ENCODE data around the gene TLE3.

The TLE3 gene

GRCh38 chr15:70053001-70053715, 44.6 kb downstream of the TLE3 start:
- H3K36me3 ChIP-seq (ENCODE audit: control insufficient read depth, insufficient read depth, low read length), result peaks cover 94% of the 10 kb centered on the region
- H3K27me3 ChIP-seq (ENCODE audit: control insufficient read depth, insufficient read depth, low read length), result no peaks in the 10 kb centered on the region

GRCh38 chr15:70051948-70052633, 45.6 kb downstream of the TLE3 start:
- Histone ChIP-seq H3K36me3 (ENCODE audit: control insufficient read depth, insufficient read depth, low read length) (peaks cover 85% of the 10 kb centered on the region), H3K4me1 (ENCODE audit: control insufficient read depth, insufficient read depth, low read length) (peaks cover 11% of the 10 kb centered on the region), H3K9me3 (ENCODE audit: control insufficient read depth, insufficient read depth, low read length) (no peaks in the 10 kb centered on the region), H3K27ac (ENCODE audit: low read depth, low read length) (no peak overlapping the region), H3K27me3 (ENCODE audit: control insufficient read depth, insufficient read depth, low read length) (no peaks in the 10 kb centered on the region), H3K9ac (ENCODE audit: low read depth, low read length) (no peak overlapping the region), H3K4me3 (ENCODE audit: low read depth, low read length) (no peak overlapping the region)

More at GRCh38 chr15:70053001-70053715, 44.6 kb downstream of the TLE3 start:
- H3K9ac ChIP-seq (ENCODE audit: low read depth, low read length), result no peak overlapping the region
- H3K27ac ChIP-seq (ENCODE audit: low read depth, low read length), result no peak overlapping the region
- no peaks in the 10 kb centered on the region for H3K9me3 ChIP-seq (ENCODE audit: control insufficient read depth, insufficient read depth, low read length)
- 0 out of 2 replicates have a peak, but pooled peaks cover 2% of the 10 kb centered on the region for H3K4me1 ChIP-seq (ENCODE audit: control insufficient read depth, insufficient read depth, low read length)
- no peak overlapping the region for H3K4me3 ChIP-seq (ENCODE audit: low read depth, low read length)

- Histone ChIP-seq H3K9me3 (ENCODE audit: control insufficient read depth, insufficient read depth, low read length) (no peaks in the 10 kb centered on the region), H3K4me1 (ENCODE audit: control insufficient read depth, insufficient read depth, low read length) (peaks cover 12% of the 10 kb centered on the region), H3K4me3 (ENCODE audit: low read depth, low read length) (no peak overlapping the region), H3K36me3 (ENCODE audit: control insufficient read depth, insufficient read depth, low read length) (peaks cover 76% of the 10 kb centered on the region), H3K27me3 (ENCODE audit: control insufficient read depth, insufficient read depth, low read length) (no peaks in the 10 kb centered on the region), H3K27ac (ENCODE audit: low read depth, low read length) (no peak overlapping the region), H3K9ac (ENCODE audit: low read depth, low read length) (no peak overlapping the region)
Observed at GRCh38 chr15:70050970-70051369, 46.7 kb downstream of the TLE3 start.

GRCh38 chr15:70050441-70050840, 47.3 kb downstream of the TLE3 start:
- H3K27me3 ChIP-seq (ENCODE audit: control insufficient read depth, insufficient read depth, low read length), result no peaks in the 10 kb centered on the region
- no peaks in the 10 kb centered on the region for H3K9me3 ChIP-seq (ENCODE audit: control insufficient read depth, insufficient read depth, low read length)
- H3K4me1 ChIP-seq (ENCODE audit: control insufficient read depth, insufficient read depth, low read length), result peaks cover 12% of the 10 kb centered on the region
- no peak overlapping the region for H3K27ac ChIP-seq (ENCODE audit: low read depth, low read length)
- H3K4me3 ChIP-seq (ENCODE audit: low read depth, low read length), result no peak overlapping the region
- peaks cover 71% of the 10 kb centered on the region for H3K36me3 ChIP-seq (ENCODE audit: control insufficient read depth, insufficient read depth, low read length)
- H3K9ac ChIP-seq (ENCODE audit: low read depth, low read length), result no peak overlapping the region

GRCh38 chr15:70049701-70050301, 47.9 kb downstream of the TLE3 start:
- Histone ChIP-seq H3K4me3 (ENCODE audit: low read depth, low read length) (no peak overlapping the region), H3K36me3 (ENCODE audit: control insufficient read depth, insufficient read depth, low read length) (peaks cover 64% of the 10 kb centered on the region), H3K4me1 (ENCODE audit: control insufficient read depth, insufficient read depth, low read length) (peaks cover 12% of the 10 kb centered on the region), H3K9ac (ENCODE audit: low read depth, low read length) (no peak overlapping the region), H3K27me3 (ENCODE audit: control insufficient read depth, insufficient read depth, low read length) (no peaks in the 10 kb centered on the region), H3K27ac (ENCODE audit: low read depth, low read length) (no peak overlapping the region), H3K9me3 (ENCODE audit: control insufficient read depth, insufficient read depth, low read length) (no peaks in the 10 kb centered on the region)

GRCh38 chr15:70048578-70049514, 48.9 kb downstream of the TLE3 start:
- H3K27ac ChIP-seq (ENCODE audit: low read depth, low read length), result no peak overlapping the region
- H3K4me3 ChIP-seq (ENCODE audit: low read depth, low read length), result no peak overlapping the region
- no peaks in the 10 kb centered on the region for H3K9me3 ChIP-seq (ENCODE audit: control insufficient read depth, insufficient read depth, low read length)
- H3K4me1 ChIP-seq (ENCODE audit: control insufficient read depth, insufficient read depth, low read length), result peaks cover 12% of the 10 kb centered on the region
- H3K36me3 ChIP-seq (ENCODE audit: control insufficient read depth, insufficient read depth, low read length), result peaks cover 55% of the 10 kb centered on the region
- no peak overlapping the region for H3K9ac ChIP-seq (ENCODE audit: low read depth, low read length)
- no peaks in the 10 kb centered on the region for H3K27me3 ChIP-seq (ENCODE audit: control insufficient read depth, insufficient read depth, low read length)

GRCh38 chr15:70048198-70048565, 49.5 kb downstream of the TLE3 start:
- Histone ChIP-seq H3K9ac (ENCODE audit: low read depth, low read length) (no peak overlapping the region), H3K27me3 (ENCODE audit: control insufficient read depth, insufficient read depth, low read length) (no peaks in the 10 kb centered on the region), H3K27ac (ENCODE audit: low read depth, low read length) (no peak overlapping the region), H3K36me3 (ENCODE audit: control insufficient read depth, insufficient read depth, low read length) (peaks cover 48% of the 10 kb centered on the region), H3K4me3 (ENCODE audit: low read depth, low read length) (no peak overlapping the region), H3K9me3 (ENCODE audit: control insufficient read depth, insufficient read depth, low read length) (no peaks in the 10 kb centered on the region), H3K4me1 (ENCODE audit: control insufficient read depth, insufficient read depth, low read length) (peaks cover 12% of the 10 kb centered on the region)

- Histone ChIP-seq H3K27ac (ENCODE audit: low read depth, low read length) (no peak overlapping the region), H3K36me3 (ENCODE audit: control insufficient read depth, insufficient read depth, low read length) (peaks cover 42% of the 10 kb centered on the region), H3K9me3 (ENCODE audit: control insufficient read depth, insufficient read depth, low read length) (no peaks in the 10 kb centered on the region), H3K4me1 (ENCODE audit: control insufficient read depth, insufficient read depth, low read length) (peaks cover 12% of the 10 kb centered on the region), H3K27me3 (ENCODE audit: control insufficient read depth, insufficient read depth, low read length) (no peaks in the 10 kb centered on the region), H3K4me3 (ENCODE audit: low read depth, low read length) (no peak overlapping the region), H3K9ac (ENCODE audit: low read depth, low read length) (no peak overlapping the region)
Observed at GRCh38 chr15:70047386-70048197, 50.1 kb downstream of the TLE3 start.

- no peak overlapping the region for H3K27ac ChIP-seq (ENCODE audit: low read depth, low read length)
- peaks cover 35% of the 10 kb centered on the region for H3K36me3 ChIP-seq (ENCODE audit: control insufficient read depth, insufficient read depth, low read length)
- H3K4me1 ChIP-seq (ENCODE audit: control insufficient read depth, insufficient read depth, low read length), result peaks cover 12% of the 10 kb centered on the region
- no peak overlapping the region for H3K4me3 ChIP-seq (ENCODE audit: low read depth, low read length)
- no peaks in the 10 kb centered on the region for H3K27me3 ChIP-seq (ENCODE audit: control insufficient read depth, insufficient read depth, low read length)
- H3K9me3 ChIP-seq (ENCODE audit: control insufficient read depth, insufficient read depth, low read length), result no peaks in the 10 kb centered on the region
- no peak overlapping the region for H3K9ac ChIP-seq (ENCODE audit: low read depth, low read length)
Observed at GRCh38 chr15:70046679-70047369, 50.9 kb downstream of the TLE3 start.

Measured in HUES48 (cell line).